Mesothelial cell of epicardium (in vitro differentiated cells): ENCODE results near the gene AGFG1. TPM values are rescaled to one million over a fixed set of nuclear protein-coding genes. Genes with fewer than 3 reads are reported as not detected.

ENCODE experiments used
- DNase-seq, 2 experiments: peaks; one replicate each; pipeline ENCODE4 v3.0.0; 2021; ENCODE audit warnings: low spot score in 2 of 2; ENCODE audit not compliant: unreplicated experiment in 2 of 2
- H3K27ac Mint-ChIP-seq: 2 replicates; pipeline ENCODE4 v1.8.0; 2021; ENCODE audit warnings: mixed read lengths
- H3K27me3 Mint-ChIP-seq: 2 replicates; pipeline ENCODE4 v1.8.0; 2021; ENCODE audit warnings: low read depth, mixed read lengths
- H3K36me3 Mint-ChIP-seq: 2 replicates; pipeline ENCODE4 v1.8.0; 2021; ENCODE audit warnings: mixed read lengths
- H3K4me1 Mint-ChIP-seq: 2 replicates; pipeline ENCODE4 v1.8.0; 2021; ENCODE audit warnings: mixed read lengths
- H3K4me3 Mint-ChIP-seq: 2 replicates; pipeline ENCODE4 v1.8.0; 2021; ENCODE audit warnings: mild to moderate bottlenecking, moderate library complexity, mixed read lengths
- H3K9me3 Mint-ChIP-seq: 2 replicates; pipeline ENCODE4 v1.8.0; 2021; ENCODE audit warnings: mixed read lengths
- total RNA-seq: library from RNA; stranded (reverse); gene quantifications from 3 replicates; pipeline ENCODE4 v1.2.1, GENCODE V29; 2021
- TF ChIP-seq, protein P1 (sequence below): fragments of 200-600 bp; sonication (generic); IDR thresholded peaks from one replicate; pipeline ENCODE4 v1.5.0; 2021; ENCODE audit warnings: antibody characterized with exemption; ENCODE audit not compliant: unreplicated experiment

Gene AGFG1
- total RNA-seq, 1 donor from 2014 or later: 59.3 TPM

GRCh38 chr2:227436436-227437174 lies 35.4 kb upstream of the AGFG1 start:
- Mint-ChIP-seq H3K27me3 (no peaks in the 10 kb centered on the region), H3K9me3 (peaks cover 11% of the 10 kb centered on the region), H3K4me3 (no peak overlapping the region), H3K36me3 (peaks cover 10% of the 10 kb centered on the region), H3K27ac (no peak overlapping the region), H3K4me1 (no peaks in the 10 kb centered on the region)
- no peak for DNase-seq
- TF ChIP-seq, protein P1, sequence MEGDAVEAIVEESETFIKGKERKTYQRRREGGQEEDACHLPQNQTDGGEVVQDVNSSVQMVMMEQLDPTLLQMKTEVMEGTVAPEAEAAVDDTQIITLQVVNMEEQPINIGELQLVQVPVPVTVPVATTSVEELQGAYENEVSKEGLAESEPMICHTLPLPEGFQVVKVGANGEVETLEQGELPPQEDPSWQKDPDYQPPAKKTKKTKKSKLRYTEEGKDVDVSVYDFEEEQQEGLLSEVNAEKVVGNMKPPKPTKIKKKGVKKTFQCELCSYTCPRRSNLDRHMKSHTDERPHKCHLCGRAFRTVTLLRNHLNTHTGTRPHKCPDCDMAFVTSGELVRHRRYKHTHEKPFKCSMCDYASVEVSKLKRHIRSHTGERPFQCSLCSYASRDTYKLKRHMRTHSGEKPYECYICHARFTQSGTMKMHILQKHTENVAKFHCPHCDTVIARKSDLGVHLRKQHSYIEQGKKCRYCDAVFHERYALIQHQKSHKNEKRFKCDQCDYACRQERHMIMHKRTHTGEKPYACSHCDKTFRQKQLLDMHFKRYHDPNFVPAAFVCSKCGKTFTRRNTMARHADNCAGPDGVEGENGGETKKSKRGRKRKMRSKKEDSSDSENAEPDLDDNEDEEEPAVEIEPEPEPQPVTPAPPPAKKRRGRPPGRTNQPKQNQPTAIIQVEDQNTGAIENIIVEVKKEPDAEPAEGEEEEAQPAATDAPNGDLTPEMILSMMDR: no peak

DNA sequence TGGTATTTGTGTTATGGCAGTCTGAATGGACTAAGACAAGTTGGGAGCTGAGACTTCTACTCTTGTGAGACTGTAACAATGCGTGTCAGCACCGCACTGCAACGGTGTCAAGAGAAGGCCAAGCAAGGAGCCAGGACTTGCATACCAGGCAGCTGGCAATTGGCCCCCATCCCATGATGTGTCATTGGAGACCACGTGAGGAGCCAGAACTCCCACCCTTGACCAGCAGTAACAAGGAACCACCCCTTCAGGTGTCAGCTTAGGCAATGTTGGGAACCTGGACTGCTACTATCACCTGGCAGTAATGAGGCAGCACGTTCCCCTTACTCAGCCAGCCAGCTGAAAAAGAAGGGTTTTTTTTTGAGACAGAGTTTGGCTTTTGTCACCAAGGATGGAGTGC lies 32.7 kb upstream of the AGFG1 start:
- TF ChIP-seq, protein P1: no peak
- Mint-ChIP-seq H3K4me1 (no peaks in the 10 kb centered on the region), H3K4me3 (no peak overlapping the region), H3K36me3 (no peaks in the 10 kb centered on the region), H3K27ac (no peak overlapping the region), H3K27me3 (no peaks in the 10 kb centered on the region), H3K9me3 (no peaks in the 10 kb centered on the region)
- DNase-seq: no peak

- no peaks in the 10 kb centered on the region for H3K27me3 Mint-ChIP-seq
- peaks cover 9% of the 10 kb centered on the region for H3K4me1 Mint-ChIP-seq
- H3K4me3 Mint-ChIP-seq: no peak overlapping the region
- no peaks in the 10 kb centered on the region for H3K9me3 Mint-ChIP-seq
- no peaks in the 10 kb centered on the region for H3K36me3 Mint-ChIP-seq
- TF ChIP-seq, protein P1: no peak
- H3K27ac Mint-ChIP-seq: no peak overlapping the region
- DNase-seq: no peak
Measured at GRCh38 chr2:227442639-227443038, 29.3 kb upstream of the AGFG1 start.

GRCh38 chr2:227443889-227444568 lies 27.9 kb upstream of the AGFG1 start:
- Mint-ChIP-seq H3K9me3 (no peaks in the 10 kb centered on the region), H3K4me1 (peaks cover 11% of the 10 kb centered on the region), H3K4me3 (no peak overlapping the region), H3K27ac (no peak overlapping the region), H3K27me3 (no peaks in the 10 kb centered on the region), H3K36me3 (no peaks in the 10 kb centered on the region)
- no peak for DNase-seq
- TF ChIP-seq, protein P1: no peak

DNA sequence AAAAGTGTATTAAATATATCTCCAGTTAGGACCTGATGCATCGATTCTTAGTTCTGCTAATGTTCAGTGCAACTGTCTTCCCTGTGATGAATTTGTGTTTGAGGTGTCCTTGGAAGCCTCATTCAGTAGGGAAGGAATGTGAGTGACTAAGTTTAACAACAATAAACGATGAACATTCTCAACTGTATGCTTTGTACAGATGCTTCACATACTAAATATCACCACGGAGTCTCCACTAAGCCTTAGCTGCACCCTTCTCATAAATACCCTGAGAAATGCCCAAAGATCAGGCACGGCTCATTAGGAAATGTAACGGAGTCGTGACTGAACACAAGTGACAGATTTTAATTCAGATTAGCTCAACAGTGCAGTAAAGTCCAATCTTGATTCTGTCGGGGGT lies 24.4 kb upstream of the AGFG1 start:
- Mint-ChIP-seq H3K9me3 (no peaks in the 10 kb centered on the region), H3K27ac (no peak overlapping the region), H3K4me3 (no peak overlapping the region), H3K27me3 (no peaks in the 10 kb centered on the region), H3K36me3 (no peaks in the 10 kb centered on the region), H3K4me1 (peaks cover 11% of the 10 kb centered on the region)
- no peak for DNase-seq
- TF ChIP-seq, protein P1: no peak
